CD1c-positive myeloid dendritic cell (primary cell): ENCODE results near the gene TENT5A.

Experiments used
- DNase-seq: peaks from one replicate; pipeline ENCODE4 v3.0.0-alpha.2; 2016; ENCODE audit errors: extremely low spot score

The TENT5A gene

DNA sequence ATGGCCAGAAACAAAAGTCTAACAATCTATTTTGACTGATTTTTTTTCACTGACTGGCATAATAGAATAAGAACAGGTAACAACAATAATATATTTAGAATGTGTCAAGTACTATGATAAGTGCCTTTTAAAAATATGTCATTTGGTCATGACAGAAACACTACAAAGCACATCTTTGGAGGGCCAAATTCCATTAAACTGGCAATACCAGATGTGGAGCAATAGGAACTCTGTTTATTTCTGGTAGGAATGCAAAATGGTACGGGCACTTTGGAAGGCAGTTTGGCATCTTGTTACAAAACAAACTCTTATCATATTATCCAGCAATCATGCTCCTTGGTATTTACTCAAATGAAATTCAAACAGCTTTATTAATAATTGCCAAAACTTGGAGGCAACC is 39.3 kb downstream of the TENT5A start:
- DNase-seq, result no peak

DNA sequence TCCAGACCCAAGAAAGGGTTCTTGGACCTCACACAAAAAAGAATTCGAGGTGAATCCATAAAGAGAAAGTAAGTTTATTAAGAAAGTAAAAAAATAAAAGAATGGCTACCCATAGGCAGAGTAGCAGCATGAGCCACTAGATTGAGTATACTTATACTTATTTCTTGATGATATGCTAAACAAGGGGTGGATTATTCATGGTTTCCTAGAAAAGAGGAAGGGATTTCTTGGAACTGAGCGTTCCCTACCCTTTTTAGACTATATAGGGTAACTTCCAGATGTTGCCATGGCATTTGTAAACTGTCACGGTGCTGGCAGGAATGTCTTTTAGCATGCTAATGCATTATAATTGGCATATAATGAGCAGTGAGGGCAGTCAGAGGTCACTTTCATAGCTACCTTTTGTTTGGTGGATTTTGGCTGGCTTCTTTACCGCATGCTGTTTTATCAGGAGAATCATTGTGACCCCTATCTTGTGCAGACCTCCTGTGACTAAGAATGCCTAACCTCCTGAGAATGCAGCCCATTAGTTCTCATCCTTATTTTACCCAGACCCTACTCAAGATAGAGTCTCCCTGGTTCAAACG is 44.3 kb downstream of the TENT5A start:
- no peak for DNase-seq

DNA sequence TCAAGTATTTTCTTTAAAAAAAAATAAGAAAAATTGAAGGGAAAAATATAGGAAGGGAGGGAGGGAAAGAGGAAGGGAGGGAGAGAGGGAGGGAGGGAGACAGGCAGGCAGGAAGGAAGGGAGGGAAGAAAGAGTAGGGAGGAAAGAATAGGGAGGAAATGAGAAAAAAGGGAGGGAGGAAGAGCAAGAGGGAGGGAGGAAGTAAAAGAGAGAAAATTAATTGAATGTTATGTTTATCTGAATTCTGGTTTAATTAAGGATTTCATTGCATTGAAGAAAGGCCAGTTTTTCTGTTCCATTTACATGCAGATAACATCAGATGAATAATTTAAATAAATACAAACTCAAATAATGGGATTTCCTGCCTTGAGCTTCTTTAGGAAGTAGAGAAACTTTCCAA is 47.8 kb downstream of the TENT5A start:
- DNase-seq, result no peak

DNA sequence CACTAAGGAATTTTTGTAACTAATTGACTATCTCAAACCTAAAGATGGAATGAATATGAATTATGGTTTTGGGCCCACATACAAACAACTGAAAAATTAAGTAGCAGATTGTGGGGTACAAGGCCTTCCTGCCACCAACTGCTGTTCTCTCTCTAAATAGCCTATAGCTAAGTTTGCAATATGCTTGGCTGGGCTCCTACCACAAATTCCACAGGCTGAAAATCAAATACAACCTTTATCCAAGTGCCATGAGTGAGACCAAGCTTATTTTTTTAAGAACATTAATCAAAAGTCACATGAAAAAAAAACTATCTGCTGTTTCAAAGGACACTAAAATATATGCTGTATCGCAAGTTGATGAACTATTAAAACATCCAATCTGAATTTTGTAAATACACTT is 52.1 kb downstream of the TENT5A start:
- DNase-seq, result no peak

DNA sequence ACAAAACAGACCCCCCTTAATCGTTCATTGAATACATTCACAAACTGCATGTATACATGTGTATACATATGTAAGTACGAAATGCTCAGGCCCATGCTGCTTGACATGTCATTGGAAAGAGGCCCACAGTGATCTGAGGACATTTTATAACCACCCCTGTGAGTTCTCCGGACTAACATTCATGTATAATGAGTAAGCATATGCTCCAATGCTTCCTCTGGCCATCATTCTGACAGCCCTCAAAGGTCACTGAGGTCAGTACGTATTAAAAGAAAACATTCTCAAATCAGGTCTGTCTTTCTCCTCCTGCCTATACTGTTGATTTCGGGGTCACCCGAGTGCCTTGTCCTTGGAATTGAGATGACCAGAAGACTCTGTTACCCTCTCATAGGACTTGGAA is 54.9 kb downstream of the TENT5A start:
- DNase-seq, result no peak

DNA sequence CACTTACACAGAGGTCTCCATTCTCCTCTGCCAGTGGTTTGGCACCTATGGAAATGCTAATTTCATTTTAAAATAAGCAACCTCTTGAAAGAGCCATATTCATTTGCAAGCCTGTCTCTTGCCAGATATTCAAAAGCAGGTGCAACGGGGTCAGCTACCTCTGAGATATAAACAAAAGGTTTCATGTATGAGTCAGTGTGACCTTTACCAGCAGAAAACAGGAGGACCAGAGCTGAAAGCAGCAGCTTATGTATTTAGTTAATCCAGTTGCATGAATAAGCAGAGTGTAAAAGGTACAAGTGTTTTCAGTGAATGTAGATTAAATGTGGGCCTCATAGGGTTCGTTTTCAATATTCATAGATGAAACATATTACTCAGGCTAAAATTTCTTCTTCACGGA is 56.0 kb downstream of the TENT5A start:
- DNase-seq, result no peak
